HTR-8/SVneo (cell line): Measurements from ENCODE around the gene MAGEA4.
"Not testable (repeated sequence)": the region's sequence is repeated elsewhere in the genome, so short reads cannot be mapped to it uniquely, and the experiment has no call there.

Source experiments
- DNase-seq: peaks from one replicate; pipeline ENCODE4 v3.0.0; 2011; ENCODE audit warnings: low spot score, mixed read lengths; ENCODE audit not compliant: insufficient read length
- FAIRE-seq: peaks from 2 replicates; lab custom pipeline; 2011; peaks lifted over from hg19 to GRCh38; lab: Jason Lieb, UNC

The MAGEA4 gene, protein sequence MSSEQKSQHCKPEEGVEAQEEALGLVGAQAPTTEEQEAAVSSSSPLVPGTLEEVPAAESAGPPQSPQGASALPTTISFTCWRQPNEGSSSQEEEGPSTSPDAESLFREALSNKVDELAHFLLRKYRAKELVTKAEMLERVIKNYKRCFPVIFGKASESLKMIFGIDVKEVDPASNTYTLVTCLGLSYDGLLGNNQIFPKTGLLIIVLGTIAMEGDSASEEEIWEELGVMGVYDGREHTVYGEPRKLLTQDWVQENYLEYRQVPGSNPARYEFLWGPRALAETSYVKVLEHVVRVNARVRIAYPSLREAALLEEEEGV

DNA sequence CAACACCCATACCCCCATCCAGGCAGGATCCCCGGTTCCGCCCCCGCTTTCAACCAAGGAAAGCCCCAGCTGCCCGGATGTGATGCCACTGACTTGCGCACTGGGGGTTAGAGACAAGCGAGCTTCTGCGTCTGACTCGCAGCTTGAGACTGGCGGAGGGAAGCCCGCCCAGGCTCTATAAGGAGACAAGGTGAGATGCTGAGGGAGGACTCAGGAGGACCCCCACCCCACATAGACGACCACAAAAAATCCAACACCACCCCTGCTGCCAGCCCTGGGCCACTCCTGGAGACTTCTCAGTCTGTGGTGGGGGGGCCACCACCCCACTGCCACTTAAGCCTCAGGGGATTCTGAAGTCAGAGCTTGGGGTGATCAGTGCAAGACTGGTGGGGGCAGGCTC lies at the start of gene MAGEA4:
Gene MAGEA4, plus strand, starts transcription at position 110 of the 400 bp plus-strand sequence. CDS start 10,776 bp downstream, outside the sequence.
- FAIRE-seq (no peak), DNase-seq (no peak)

DNA sequence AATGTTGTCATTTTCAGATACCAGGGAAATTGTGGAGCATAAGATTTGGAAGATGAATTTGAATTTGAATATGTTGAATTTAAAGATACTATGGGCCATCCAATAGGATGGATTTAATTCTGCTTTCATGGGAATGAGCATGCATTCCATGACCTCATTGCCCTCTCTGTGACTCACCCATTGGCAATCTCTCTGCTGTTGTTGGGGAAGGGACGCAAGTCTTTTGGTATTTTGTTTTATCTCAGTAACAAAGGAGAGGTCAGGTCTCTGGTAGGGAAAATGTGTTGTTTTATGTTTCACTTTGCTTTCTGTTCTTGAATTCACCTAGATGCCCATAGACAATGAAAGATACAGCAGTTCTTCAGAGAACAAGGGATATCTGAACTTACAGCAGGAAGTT lies 42.1 kb upstream of the MAGEA4 start:
- DNase-seq = peak; percentile 3
- FAIRE-seq = no peak

- peak; percentile 3 for DNase-seq
- no peak for FAIRE-seq
These were observed 41.4 kb upstream of the MAGEA4 start for GRCh38 chrX:151871244-151871643.

- FAIRE-seq = no peak
These were observed 39.6 kb upstream of the MAGEA4 start for GRCh38 chrX:151873096-151873495.

DNA sequence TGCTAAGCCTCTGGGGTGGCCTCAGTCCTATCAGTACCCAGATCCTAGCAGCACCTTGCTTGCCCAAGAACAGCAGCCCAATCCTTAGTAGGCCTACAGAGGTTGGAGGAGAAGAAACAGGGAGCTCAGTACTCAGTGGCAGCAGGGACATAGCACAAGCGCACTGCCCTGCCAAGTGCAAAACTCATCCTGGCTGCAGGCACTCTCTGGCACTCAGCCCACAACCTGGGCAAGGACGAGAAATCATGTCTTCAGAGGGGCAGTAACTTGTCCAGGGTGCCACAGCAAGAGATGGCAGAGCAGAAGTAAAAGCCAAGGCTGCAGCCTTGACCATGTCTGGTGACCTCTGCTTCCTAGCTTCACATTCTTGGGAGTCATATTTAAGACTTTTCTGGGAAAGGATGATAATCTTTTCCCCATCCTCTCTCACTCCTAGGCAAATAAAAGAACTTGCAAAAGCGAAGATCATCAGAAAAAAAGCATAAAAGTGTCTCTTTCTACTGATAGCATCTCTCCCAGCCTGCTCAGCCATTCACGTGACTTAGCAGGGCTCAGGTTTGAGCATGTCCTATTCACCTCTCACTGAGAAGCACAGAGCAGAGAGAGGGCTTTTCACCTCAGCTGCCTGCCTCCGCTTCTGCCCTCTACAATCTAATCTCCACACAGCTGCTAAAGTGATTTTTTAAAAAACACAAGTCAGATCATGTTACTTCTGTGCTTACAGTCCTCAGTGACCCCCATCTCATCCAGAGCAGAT lies 37.2 kb upstream of the MAGEA4 start:
- DNase-seq (no peak), FAIRE-seq (no peak)

More at GRCh38 chrX:151873096-151873495, 39.6 kb upstream of the MAGEA4 start:
- DNase-seq = no peak

DNA sequence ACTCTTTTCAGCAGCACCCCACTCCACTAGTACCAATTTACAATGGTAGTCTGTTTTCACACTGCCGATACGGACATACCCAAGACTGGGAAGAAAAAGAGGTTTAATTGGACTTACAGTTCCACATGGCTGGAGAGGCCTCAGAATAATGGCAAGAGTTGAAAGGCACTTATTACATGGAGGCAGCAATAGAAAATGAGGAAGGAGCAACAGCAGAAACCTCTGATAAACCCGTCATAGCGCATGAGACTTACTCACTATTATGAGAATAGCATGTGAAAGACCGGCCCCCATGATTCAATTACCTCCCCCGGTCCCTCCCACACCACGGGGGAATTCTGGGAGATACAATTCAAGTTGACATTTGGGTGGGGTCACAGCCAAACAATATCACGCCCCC lies 34.1 kb upstream of the MAGEA4 start:
- FAIRE-seq (no peak), DNase-seq (no peak)

DNA sequence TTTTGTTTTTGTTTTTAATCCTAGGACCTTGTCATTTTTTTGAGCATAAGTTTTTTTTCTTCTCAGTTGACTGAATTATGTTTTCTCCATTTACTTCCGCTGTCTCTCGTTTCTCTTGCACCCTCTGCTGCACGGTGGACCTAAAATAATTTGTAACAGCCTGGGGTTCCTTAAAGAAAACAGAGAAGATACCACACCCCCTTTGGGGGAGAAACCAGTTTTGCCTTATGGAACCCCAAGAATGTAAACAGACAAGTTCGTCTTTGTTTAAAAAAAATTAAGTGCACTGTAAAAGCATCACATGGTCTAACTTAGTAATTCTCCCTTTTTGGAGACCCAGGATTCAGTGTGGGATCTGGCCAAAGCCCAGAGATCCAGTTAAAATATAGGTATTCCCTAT lies 32.8 kb upstream of the MAGEA4 start:
- no peak for DNase-seq

DNA sequence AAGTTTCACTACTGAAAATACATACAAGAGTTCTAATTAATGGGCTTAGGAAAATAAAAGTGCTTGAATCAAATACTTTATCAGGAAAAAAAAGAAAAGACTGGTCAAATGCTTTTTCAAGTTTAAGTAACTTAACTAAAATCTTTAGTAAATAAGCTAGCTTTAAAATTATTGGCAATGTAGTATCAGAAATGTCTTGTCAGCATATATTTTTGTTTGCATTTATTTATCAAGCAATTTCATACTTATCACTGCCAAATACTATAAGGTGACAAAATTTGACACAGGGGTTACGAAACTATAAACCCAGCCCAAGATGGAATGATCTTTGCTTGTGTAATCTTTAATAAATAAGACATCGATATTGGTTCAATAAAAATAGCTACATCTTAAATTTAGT lies 31.8 kb upstream of the MAGEA4 start:
- no peak for FAIRE-seq
- DNase-seq = no peak

More for the DNA sequence above, 32.8 kb upstream of the MAGEA4 start:
- FAIRE-seq = no peak

DNA sequence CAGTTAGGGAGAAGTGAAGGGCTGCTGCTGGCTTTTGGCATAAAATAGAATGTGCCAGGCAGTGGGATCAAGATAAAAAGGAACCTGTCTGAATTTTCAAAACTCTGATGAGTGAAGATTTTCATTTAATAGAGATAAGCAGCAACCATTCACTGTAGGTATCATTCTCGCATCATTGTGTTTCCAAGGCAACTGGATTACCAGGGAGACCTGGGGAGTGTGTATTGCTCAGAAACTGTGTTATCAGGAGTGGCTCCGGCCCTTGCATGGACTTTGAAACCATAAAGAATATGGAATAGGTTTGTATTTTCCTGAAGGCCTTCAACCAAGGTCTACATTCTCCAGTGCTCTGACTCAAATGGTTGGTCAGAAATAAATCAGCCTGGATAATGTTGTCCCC lies 23.3 kb upstream of the MAGEA4 start:
- FAIRE-seq (no peak), DNase-seq (no peak)

GRCh38 chrX:151896734-151897474 lies 15.8 kb upstream of the MAGEA4 start:
- DNase-seq = no peak
- FAIRE-seq = no peak

DNA sequence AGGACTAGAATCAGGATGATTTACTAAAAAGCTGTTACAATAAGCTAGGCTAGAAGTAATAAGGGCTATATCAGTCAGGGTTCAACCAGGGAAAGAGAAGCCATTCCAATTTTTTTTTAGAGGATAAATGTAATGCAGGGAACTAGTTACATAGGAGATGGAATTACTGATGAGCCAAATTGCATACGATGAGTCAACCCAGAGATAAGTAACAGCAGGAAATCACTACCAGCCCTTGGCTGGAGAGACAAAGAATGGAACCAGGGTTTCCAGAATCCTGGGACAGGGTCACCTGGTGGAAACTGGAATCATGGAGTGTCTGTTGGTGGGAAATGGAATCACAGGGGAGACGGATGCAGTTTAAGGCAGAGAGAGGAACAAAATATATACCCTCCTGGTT lies 13.1 kb upstream of the MAGEA4 start:
- DNase-seq (no peak), FAIRE-seq (no peak)

DNA sequence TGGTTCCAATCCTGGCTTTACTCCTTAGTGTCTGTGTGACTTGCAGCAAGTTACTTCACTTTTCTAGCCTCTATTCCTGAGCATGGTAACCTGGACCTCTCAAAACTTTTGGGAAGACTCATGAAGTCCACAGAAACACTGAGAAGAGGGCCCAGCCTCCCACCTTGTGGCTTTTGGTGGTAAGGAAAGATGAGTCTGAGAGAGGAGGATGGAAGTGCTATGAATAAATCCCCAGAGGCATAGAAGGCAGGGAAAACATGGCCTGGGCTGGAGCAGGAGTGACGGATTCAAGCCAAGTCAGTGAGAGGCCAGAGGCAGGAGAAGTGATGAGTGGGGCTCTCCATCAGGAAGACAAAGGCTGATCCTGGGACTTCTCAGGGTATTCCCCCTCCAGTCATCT lies 10.9 kb upstream of the MAGEA4 start:
- no peak for DNase-seq
- no peak for FAIRE-seq

- no peak for FAIRE-seq
- DNase-seq = peak; percentile 33
These were observed 9.7 kb upstream of the MAGEA4 start for GRCh38 chrX:151902813-151903591.

DNA sequence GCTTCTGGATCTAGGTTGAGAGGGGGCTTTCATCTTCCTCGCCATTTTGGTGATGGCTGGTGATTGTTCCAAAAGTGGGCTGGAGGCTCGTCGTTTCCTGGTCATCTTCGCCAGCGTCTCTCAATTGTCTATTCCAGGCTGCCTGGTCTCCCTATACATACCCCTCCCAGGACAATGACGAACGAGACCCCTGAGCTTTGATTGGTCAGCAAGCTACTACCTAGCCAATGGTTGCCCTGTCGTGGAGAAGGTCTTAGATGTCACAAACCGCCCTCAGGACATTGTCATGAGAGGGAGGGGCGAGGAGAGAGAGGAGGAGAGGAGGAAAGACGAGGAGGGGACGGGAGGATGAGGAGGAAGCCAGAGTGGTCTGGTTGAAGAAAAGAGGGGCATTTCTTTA lies 7.7 kb upstream of the MAGEA4 start:
- FAIRE-seq (no peak), DNase-seq (no peak)

- FAIRE-seq (no peak), DNase-seq (no peak)
These were observed 468 bp upstream of the MAGEA4 start for GRCh38 chrX:151912221-151912620.

DNA sequence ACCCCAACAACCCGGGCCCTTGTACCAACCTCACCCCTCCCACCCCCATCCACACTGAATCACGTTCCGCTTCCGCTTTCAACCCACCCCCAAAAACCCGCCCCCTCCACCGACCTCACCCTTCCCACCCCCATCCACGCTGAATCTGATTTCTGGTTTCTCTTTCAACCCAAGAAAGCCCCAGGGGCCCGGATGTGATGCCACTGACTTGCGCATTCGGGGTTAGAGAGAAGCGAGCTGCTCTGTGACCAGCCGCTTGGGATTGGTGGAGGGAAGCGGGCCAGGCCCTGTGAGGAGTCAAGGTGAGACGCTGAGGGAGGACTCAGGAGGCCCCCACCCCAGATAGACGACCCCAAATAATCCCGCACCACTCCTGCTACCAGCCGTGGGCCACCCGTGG lies 6.0 kb downstream of the MAGEA4 start:
- DNase-seq, FAIRE-seq: not testable (repeated sequence)

DNA sequence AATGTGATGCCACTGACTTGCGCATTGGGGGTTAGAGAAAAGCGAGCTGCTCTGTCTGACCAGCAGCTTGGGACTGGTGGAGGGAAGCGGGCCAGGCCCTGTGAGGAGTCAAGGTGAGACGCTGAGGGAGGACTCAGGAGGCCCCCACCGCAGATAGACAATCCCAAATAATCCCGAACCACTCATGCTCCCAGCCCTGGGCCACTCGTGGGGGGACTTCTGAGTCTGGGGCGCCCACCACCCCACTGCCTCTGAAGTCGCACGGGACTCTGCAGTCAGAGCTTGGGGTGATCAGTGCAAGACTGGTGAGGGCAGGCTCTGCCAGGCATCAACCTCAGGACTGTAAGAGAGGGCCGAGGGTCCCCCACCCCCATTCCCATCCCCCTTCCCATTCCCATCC lies 6.9 kb downstream of the MAGEA4 start:
- FAIRE-seq (no peak), DNase-seq (no peak)

GRCh38 chrX:151920101-151920500 lies 7.4 kb downstream of the MAGEA4 start:
- FAIRE-seq (no peak), DNase-seq (no peak)

- FAIRE-seq (no peak), DNase-seq (no peak)
These were observed 7.8 kb downstream of the MAGEA4 start for GRCh38 chrX:151920530-151920929.

GRCh38 chrX:151921292-151921691 lies 8.6 kb downstream of the MAGEA4 start:
- FAIRE-seq = no peak

More at GRCh38 chrX:151921292-151921691, 8.6 kb downstream of the MAGEA4 start:
- no peak for DNase-seq
